HG02973 (cell line): ENCODE data around the gene NCKAP5.

Experiments
- ATAC-seq: cut with Tn5 transposase; IDR thresholded peaks from one replicate; pipeline ENCODE4 v1.9.1; 2021; ENCODE audit warnings: moderate library complexity; ENCODE audit not compliant: unreplicated experiment

Gene NCKAP5

DNA sequence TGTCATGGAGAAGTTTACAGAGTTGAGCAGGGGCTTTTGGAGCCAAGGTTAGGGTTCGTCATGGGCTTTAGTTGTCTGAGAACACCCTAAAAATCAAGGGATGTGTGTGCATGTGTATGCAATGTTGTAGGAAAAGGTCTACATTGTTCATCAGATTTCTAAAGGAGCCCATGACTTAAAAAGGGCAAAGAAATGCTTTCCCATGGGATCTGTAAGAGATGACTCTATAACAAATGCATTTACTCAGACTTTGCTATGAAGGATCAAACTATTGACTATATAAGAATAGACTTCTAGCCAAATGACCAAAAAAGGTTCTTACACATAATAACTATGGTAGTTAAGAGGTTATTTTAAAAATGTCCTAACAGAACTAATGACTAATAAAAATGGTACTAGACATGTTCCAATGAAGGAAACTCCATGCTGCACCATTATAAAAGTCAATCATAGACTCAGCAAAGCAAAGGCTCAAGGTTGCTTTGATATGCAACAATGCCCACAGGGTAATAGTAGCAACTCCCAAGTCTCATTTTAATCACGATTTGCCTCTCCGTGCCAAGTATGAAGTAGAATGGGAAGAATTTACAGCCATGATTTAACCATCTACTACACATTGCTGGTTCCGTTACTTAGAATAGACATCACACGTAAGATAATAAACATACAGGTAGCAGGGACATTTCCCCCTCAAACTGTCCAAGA lies 158.5 kb downstream of the NCKAP5 start:
- no peak for ATAC-seq

GRCh38 chr2:133408671-133409070 lies 159.6 kb downstream of the NCKAP5 start:
- no peak for ATAC-seq

- no peak for ATAC-seq
These were observed 160.9 kb downstream of the NCKAP5 start for GRCh38 chr2:133407341-133407740.

DNA sequence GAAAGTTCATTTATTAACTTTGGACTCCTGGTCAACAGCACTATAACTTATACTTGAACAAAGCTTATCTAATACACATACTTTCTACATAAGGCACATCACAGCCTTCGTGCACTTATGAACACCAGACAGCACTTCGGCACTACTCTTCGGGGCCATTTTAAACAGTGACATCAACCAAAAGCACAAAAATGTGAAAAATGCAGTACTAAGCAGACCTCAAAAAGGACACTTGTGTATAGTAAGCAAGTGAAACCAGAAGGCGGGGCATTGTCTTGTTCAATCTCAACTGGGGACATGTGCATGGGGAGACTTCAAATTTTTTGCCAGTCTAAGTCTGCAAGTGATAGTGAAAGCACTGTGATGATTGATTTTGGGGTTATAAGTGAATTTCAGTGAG lies 163.0 kb downstream of the NCKAP5 start:
- no peak for ATAC-seq

DNA sequence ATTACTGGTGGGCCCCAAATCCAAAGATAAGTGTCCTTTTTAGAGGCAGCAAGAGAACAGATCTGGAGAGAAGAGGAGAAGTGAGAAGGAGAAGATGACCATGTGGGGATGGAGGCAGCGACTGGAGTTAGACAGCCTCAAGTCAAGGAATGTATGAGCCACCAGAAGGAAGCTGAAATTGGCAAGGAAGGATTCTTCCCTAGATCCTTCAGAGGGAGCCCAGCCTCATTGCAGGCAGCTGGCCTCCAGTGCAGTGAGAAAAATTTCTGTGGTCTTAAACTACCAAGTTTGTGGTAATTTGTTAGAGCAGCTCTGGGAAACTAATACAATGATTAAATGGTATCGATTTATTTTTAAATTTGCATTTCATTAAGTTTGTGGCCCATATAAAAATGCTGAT lies 167.9 kb downstream of the NCKAP5 start:
- ATAC-seq: no peak

GRCh38 chr2:133393895-133394294 lies 174.4 kb downstream of the NCKAP5 start:
- no peak for ATAC-seq

- ATAC-seq: no peak
These were observed 178.1 kb downstream of the NCKAP5 start for GRCh38 chr2:133390156-133390555.

GRCh38 chr2:133389569-133389968 lies 178.7 kb downstream of the NCKAP5 start:
- ATAC-seq: no peak

GRCh38 chr2:133382566-133382965 lies 185.7 kb downstream of the NCKAP5 start:
- ATAC-seq: no peak

DNA sequence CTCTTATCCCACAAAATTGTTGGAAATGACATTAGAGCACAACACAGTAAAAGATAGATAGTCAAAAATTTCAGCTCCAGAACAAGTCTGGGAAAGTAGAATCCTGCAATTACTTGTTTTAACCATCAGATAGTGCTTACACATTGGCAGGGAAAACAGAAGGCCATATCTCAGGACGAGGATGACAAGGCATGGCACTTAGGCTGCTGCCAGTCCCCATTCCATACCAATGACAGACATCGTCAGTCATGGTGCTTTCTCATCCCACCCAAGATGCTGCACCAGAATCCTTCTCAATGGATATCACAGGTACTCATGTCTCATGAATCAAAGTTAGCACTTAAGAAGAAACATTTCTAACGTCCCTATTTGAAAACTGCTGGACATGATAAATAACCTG lies 187.3 kb downstream of the NCKAP5 start:
- ATAC-seq: no peak

GRCh38 chr2:133378928-133379549 lies 189.2 kb downstream of the NCKAP5 start:
- ATAC-seq: no peak

- no peak for ATAC-seq
These were observed 189.9 kb downstream of the NCKAP5 start for GRCh38 chr2:133378386-133378785.

DNA sequence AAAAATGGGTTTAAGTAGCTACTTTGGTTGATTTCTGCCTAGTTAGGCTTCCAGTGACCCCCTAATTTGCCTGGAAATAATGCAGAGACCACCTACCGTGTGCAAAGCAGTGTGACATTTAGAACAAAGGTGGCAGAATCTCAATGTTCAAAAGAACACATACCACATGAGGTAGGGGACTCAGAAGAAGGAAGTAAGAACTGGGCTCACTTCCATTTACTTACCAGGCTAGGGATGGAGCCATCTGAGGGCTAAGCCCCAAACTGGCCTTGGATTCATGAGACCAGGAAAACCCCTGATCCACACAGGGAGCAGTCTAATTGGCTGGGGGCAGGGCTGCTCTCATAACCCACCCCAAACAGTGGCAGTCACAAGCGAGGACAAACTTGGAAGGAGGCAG lies 190.7 kb downstream of the NCKAP5 start:
- ATAC-seq: no peak

- ATAC-seq: no peak
These were observed 191.2 kb downstream of the NCKAP5 start for GRCh38 chr2:133377021-133377481.

GRCh38 chr2:133374781-133375180 lies 193.5 kb downstream of the NCKAP5 start:
- ATAC-seq: no peak

DNA sequence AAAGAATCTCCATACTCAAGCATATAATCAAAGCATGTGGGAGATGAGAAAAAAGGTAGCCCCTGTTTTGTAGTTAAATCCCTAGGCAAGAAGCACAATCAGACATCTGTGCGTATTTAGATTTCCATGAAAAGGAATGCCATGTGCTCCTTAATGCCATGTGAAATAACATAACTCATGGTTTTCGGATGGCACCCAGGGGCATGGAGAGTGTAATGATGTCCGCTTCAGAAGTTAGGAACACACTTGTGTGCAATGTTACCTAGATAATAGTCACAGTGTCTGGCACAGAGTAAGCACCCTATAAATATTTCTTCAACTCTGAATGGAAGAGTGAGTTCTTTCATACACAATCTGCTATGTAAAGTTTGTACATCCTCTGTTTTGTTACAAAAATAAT lies 197.0 kb downstream of the NCKAP5 start:
- ATAC-seq: no peak

- no peak for ATAC-seq
These were observed 198.2 kb downstream of the NCKAP5 start for GRCh38 chr2:133369901-133370658.

DNA sequence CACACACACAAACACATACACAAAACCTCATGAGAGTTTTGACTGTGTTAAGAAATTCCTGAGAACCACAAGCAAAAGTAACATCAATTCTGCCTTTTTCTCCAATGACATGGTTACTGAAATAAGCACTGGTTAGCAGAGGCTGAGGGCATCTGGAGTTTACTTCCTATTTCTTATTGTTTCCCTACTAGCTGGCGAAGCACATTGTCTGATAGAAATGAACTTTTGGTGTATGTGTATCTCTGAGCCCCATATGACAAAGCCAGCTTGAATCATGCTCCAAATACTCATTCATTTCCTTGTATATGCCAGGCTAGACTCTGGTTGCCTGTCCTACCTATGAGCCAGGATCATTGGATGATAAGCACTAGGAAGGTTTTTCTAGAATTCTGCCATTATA lies 203.1 kb downstream of the NCKAP5 start:
- ATAC-seq: no peak

DNA sequence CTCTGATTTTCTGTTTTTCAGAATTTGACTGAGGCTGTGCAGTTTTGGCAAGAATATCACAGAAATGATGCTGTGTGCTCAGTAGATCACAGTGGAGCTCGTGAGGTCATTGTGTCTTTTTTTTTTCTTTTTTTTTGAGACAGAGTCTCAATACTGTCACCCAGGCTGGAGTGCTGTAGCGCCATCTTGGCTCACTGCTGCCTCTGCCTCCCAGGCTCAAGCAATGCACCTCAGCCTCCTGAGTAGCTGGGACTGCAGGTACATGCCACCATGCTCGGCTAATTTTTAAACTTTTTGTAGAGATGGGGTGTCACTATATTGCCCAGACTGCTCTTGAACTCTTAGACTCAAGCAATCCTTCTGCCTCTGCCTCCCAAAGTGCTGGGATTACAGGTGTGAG lies 203.6 kb downstream of the NCKAP5 start:
- no peak for ATAC-seq

DNA sequence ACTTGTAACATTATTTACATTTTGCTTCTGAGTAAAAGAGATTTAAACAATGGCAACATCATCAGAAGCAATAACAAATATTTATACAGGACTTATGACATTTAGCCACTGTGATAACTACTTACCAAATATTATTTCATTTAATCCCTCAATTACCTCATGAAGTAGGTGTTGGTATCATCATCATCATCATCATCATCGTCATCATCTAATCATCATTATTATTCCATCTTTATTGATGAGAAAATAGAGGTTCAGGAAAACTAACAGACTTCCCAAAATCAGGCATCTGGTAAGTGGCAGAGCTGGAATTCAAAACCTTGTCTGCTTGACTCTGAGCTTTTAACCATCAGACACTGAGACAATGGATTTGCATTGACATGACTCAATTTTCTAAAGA lies 204.4 kb downstream of the NCKAP5 start:
- no peak for ATAC-seq

GRCh38 chr2:133362061-133362476 lies 206.2 kb downstream of the NCKAP5 start:
- ATAC-seq: no peak

DNA sequence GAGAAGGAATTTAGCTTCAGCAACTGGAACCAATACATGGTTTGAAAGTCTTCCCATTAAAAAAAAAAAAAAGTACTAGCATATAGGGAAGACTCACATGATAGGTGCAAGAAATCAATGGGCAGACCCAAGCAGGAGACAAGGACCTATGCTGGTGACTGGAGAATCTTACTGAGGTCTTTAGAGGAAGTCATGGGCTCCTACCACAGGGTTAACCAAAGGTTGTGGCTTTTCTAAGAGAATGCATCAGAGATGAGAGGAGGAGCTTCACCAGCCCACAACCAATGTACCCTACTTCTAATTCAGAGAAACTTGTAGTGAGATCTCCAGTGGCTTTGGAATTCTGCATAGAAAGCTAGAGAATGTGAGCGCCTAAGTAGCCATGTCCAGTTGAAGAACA lies 207.4 kb downstream of the NCKAP5 start:
- no peak for ATAC-seq
